Hepatocyte (in vitro differentiated cells): ENCODE measurements around the gene NHLH1. TPM values are rescaled to one million over a fixed set of nuclear protein-coding genes. Genes with fewer than 3 reads are reported as not detected.

Source experiments
- DNase-seq: peaks from one replicate; pipeline ENCODE4 v3.0.0-alpha.2; 2016; ENCODE audit warnings: low spot score
- H2AFZ ChIP-seq: fragments of 200-600 bp; sonication (generic); 2 replicates; pipeline ENCODE4 v1.6.0; 2016; ENCODE audit warnings: antibody characterized with exemption, mild to moderate bottlenecking
- H3K27ac ChIP-seq: fragments of 200-600 bp; sonication (generic); 2 replicates; pipeline ENCODE4 v1.5.1; 2016; ENCODE audit warnings: mild to moderate bottlenecking
- H3K27me3 ChIP-seq: fragments of 200-600 bp; sonication (generic); 2 replicates; pipeline ENCODE4 v1.6.1; 2016
- H3K36me3 ChIP-seq: fragments of 200-600 bp; sonication (generic); replicated peaks from 2 replicates; pipeline ENCODE4 v1.5.1; 2016; ENCODE audit warnings: low read depth; ENCODE audit not compliant: insufficient read depth
- H3K4me1 ChIP-seq: fragments of 200-600 bp; sonication (generic); 2 replicates; pipeline ENCODE4 v1.5.1; 2016; ENCODE audit warnings: mild to moderate bottlenecking, moderate library complexity; ENCODE audit not compliant: insufficient read depth
- H3K4me2 ChIP-seq: fragments of 200-600 bp; sonication (generic); 2 replicates; pipeline ENCODE4 v1.6.0; 2016
- H3K4me3 ChIP-seq: fragments of 200-600 bp; sonication (generic); 2 replicates; pipeline ENCODE4 v1.5.1; 2016; ENCODE audit warnings: mild to moderate bottlenecking
- H3K79me2 ChIP-seq: fragments of 200-600 bp; sonication (generic); 2 replicates; pipeline ENCODE4 v1.6.0; 2017; ENCODE audit warnings: mild to moderate bottlenecking
- H3K9me2 ChIP-seq: fragments of 200-600 bp; sonication (generic); replicated peaks from 2 replicates; pipeline ENCODE4 v1.6.0; 2017; ENCODE audit warnings: mild to moderate bottlenecking; ENCODE audit not compliant: insufficient read depth
- H3K9me3 ChIP-seq: fragments of 200-600 bp; sonication (generic); 2 replicates; pipeline ENCODE4 v1.5.1; 2016; ENCODE audit warnings: low read depth, mild to moderate bottlenecking
- H4K20me1 ChIP-seq: fragments of 200-600 bp; sonication (generic); 2 replicates; pipeline ENCODE4 v1.6.0; 2016; ENCODE audit warnings: mild to moderate bottlenecking; ENCODE audit not compliant: insufficient read depth, poor library complexity, severe bottlenecking
- CTCF ChIP-seq: fragments of 200-600 bp; sonication (generic); IDR thresholded peaks from 2 replicates; pipeline ENCODE4 v1.5.1; 2016; ENCODE audit warnings: antibody characterized with exemption, mild to moderate bottlenecking; ENCODE audit not compliant: poor library complexity
- EZH2 ChIP-seq: fragments of 200-600 bp; sonication (generic); IDR thresholded peaks from 2 replicates; pipeline ENCODE4 v1.6.1; 2016; ENCODE audit warnings: antibody characterized with exemption, mild to moderate bottlenecking, borderline replicate concordance
- EZH2phosphoT487 ChIP-seq: fragments of 200-600 bp; sonication (generic); IDR thresholded peaks from one replicate; pipeline ENCODE4 v1.6.1; 2018; ENCODE audit warnings: antibody characterized with exemption, mild to moderate bottlenecking, low read depth, moderate library complexity; ENCODE audit not compliant: unreplicated experiment, severe bottlenecking
- whole genome bisulfite sequencing: methylation state at CpG from one replicate; pipeline ENCODE4 v1.1.6; 2016; ENCODE audit warnings: low lambda C conversion rate; ENCODE audit errors: missing lambda C conversion rate; 5-methylcytosine and 5-hydroxymethylcytosine counted together
- polyA plus RNA-seq: library from polyadenylated mRNA; unstranded; fragments of >200 nt; fragmentation: Nextera tagmentation; extraction: Ambion mirVana; gene quantifications from 2 replicates; pipeline ENCODE4 v1.2.1, GENCODE V29; 2016
- total RNA-seq: library from RNA; depleted of rRNA; stranded (reverse); fragments of >200 nt; gene quantifications from 2 replicates; pipeline ENCODE4 v1.2.3, GENCODE V29; 2014

NHLH1 gene
- total and polyA plus RNA-seq, 2 experiments from 2014 or later, result 0.13 TPM; not detected in 1

GRCh38 chr1:160328184-160328583, 38.7 kb upstream of the NHLH1 start:
- Histone ChIP-seq H3K4me1 (no peaks in the 10 kb centered on the region), H3K27ac (no peak overlapping the region), H3K4me3 (no peak overlapping the region), H3K9me3 (no peaks in the 10 kb centered on the region), H4K20me1 (no peaks in the 10 kb centered on the region), H3K79me2 (peaks cover 70% of the 10 kb centered on the region), H3K4me2 (no peak overlapping the region), H3K36me3 (peaks cover 9% of the 10 kb centered on the region), H3K9me2 (no peaks in the 10 kb centered on the region), H3K27me3 (no peaks in the 10 kb centered on the region), H2AFZ (no peak overlapping the region)
- DNase-seq, result no peak
- TF ChIP-seq EZH2phosphoT487, result no peak
- TF ChIP-seq CTCF, result no peak
- no peak for TF ChIP-seq EZH2
- 89% methylated on average over 8 of the region's 8 CpGs for WGBS

GRCh38 chr1:160330119-160330518, 36.8 kb upstream of the NHLH1 start:
- Histone ChIP-seq H3K4me3 (no peak overlapping the region), H3K4me2 (no peak overlapping the region), H3K27me3 (no peaks in the 10 kb centered on the region), H3K9me2 (no peaks in the 10 kb centered on the region), H3K4me1 (no peaks in the 10 kb centered on the region), H3K79me2 (peaks cover 68% of the 10 kb centered on the region), H4K20me1 (peaks cover 3% of the 10 kb centered on the region), H3K9me3 (no peaks in the 10 kb centered on the region), H2AFZ (no peak overlapping the region), H3K36me3 (peaks cover 5% of the 10 kb centered on the region), H3K27ac (no peak overlapping the region)
- TF ChIP-seq EZH2, result no peak
- TF ChIP-seq CTCF, result no peak
- TF ChIP-seq EZH2phosphoT487, result no peak
- no peak for DNase-seq

- no peaks in the 10 kb centered on the region for H3K4me1 ChIP-seq
- H3K79me2 ChIP-seq, result peaks cover 70% of the 10 kb centered on the region
- H3K4me2 ChIP-seq, result no peak overlapping the region
- no peak overlapping the region for H3K4me3 ChIP-seq
- H3K27me3 ChIP-seq, result no peaks in the 10 kb centered on the region
- TF ChIP-seq EZH2phosphoT487 (no peak), CTCF (no peak), EZH2 (no peak)
- H3K27ac ChIP-seq, result no peak overlapping the region
- no peak overlapping the region for H2AFZ ChIP-seq
- DNase-seq, result no peak
- H3K36me3 ChIP-seq, result peaks cover 3% of the 10 kb centered on the region
- H3K9me3 ChIP-seq, result no peaks in the 10 kb centered on the region
- H4K20me1 ChIP-seq, result peaks cover 3% of the 10 kb centered on the region
- H3K9me2 ChIP-seq, result no peaks in the 10 kb centered on the region
Measured at GRCh38 chr1:160332516-160332915, 34.4 kb upstream of the NHLH1 start.

- H3K9me2 ChIP-seq, result no peaks in the 10 kb centered on the region
- H3K27me3 ChIP-seq, result no peaks in the 10 kb centered on the region
- no peak overlapping the region for H3K4me3 ChIP-seq
- peaks cover 6% of the 10 kb centered on the region for H3K4me1 ChIP-seq
- no peak overlapping the region for H3K27ac ChIP-seq
- H3K36me3 ChIP-seq, result peaks cover 3% of the 10 kb centered on the region
- no peak overlapping the region for H3K4me2 ChIP-seq
- no peak for DNase-seq
- peaks cover 35% of the 10 kb centered on the region for H4K20me1 ChIP-seq
- 95% methylated on average over 4 of the region's 4 CpGs for WGBS
- peaks cover 92% of the 10 kb centered on the region for H3K79me2 ChIP-seq
- no peak overlapping the region for H2AFZ ChIP-seq
- TF ChIP-seq EZH2 (no peak), EZH2phosphoT487 (no peak), CTCF (no peak)
- H3K9me3 ChIP-seq, result no peaks in the 10 kb centered on the region
Measured at GRCh38 chr1:160338580-160338979, 28.3 kb upstream of the NHLH1 start.
